ENCODE measurements around the gene LANCL2. TPM values are rescaled to one million over a fixed set of nuclear protein-coding genes. Genes with fewer than 3 reads are reported as not detected.

Gene LANCL2
- total and polyA plus RNA-seq, 9 of the 15 experiments (the other 6 are each of a cell fraction or from before 2014, with no cell fraction given) = 5.3 to 18.5 (median 13.5) TPM

GRCh38 chr7:55409482-55410225, 44.5 kb downstream of the LANCL2 start (continued):
- TF ChIP-seq ZNF740 (CRISPR knock-in tag; IDR thresholded peaks at IDR 0.05) (no peak), ZNF740 (tag; IDR thresholded peaks at IDR 0.05) (no peak), IRF9 (tag; IDR thresholded peaks at IDR 0.05) (no peak), SPI1 (IDR thresholded peaks at IDR 0.05; ENCODE audit: borderline replicate concordance, low read depth, low read length) (0 out of 2 replicates have a peak, but pooled peaks have one; percentile 4), ZNF785 (CRISPR knock-in tag; IDR thresholded peaks at IDR 0.05) (no peak), ZNF75A (CRISPR knock-in tag; IDR thresholded peaks at IDR 0.05) (no peak), GATAD2A (IDR thresholded peaks at IDR 0.05) (no peak), CHD1 (IDR thresholded peaks at IDR 0.05; ENCODE audit: low read length) (no peak), L3MBTL2 (IDR thresholded peaks at IDR 0.05) (peak; percentile 34; the same call in 1 of the 2 replicates), CLOCK (CRISPR knock-in tag; IDR thresholded peaks at IDR 0.05; ENCODE audit: borderline replicate concordance) (no peak), GTF2F1 (IDR thresholded peaks at IDR 0.05; ENCODE audit: low read depth, low read length) (no peak), TGIF2 (CRISPR knock-in tag; IDR thresholded peaks at IDR 0.05) (no peak), ARNT (IDR thresholded peaks at IDR 0.05) (0 out of 4 replicates have a peak, but pooled peaks of 1 of the 2 experiments have one; percentile 26), ZFPM2 (CRISPR knock-in tag; IDR thresholded peaks at IDR 0.05) (no peak)
